Small intestine (tissue), 7 donors: ENCODE data around the gene CEP350. TPM values are rescaled to one million over a fixed set of nuclear protein-coding genes. Genes with fewer than 3 reads are reported as not detected.
"Not testable (repeated sequence)": the region's sequence is repeated elsewhere in the genome, so short reads cannot be mapped to it uniquely, and the experiment has no call there.

Source experiments
- DNase-seq, 2 donors: peaks; one replicate each; pipeline versions ENCODE4 v3.0.0 to v3.0.0-alpha.2; 2013
- FAIRE-seq: peaks from 2 replicates; lab custom pipeline; 2012; peaks lifted over from hg19 to GRCh38; lab: Jason Lieb, UNC
- H3K27ac ChIP-seq, 3 donors: one replicate each; pipeline ENCODE4 v1.5.1; 2013; ENCODE audit warnings: low read length in 2 of 3, mild to moderate bottlenecking in 2 of 3, control low read depth in 1 of 3, inconsistent platforms in 1 of 3, low read depth in 1 of 3, moderate library complexity in 1 of 3
- H3K27me3 ChIP-seq, 3 donors: one replicate each; pipeline ENCODE4 v1.6.1; 2013; ENCODE audit warnings: low read length in 3 of 3, inconsistent platforms in 1 of 3; ENCODE audit not compliant: control insufficient read depth in 3 of 3, insufficient read depth in 3 of 3
- H3K36me3 ChIP-seq, 3 donors: one replicate each; pipeline ENCODE4 v1.6.1; 2013; ENCODE audit warnings: low read length in 3 of 3, inconsistent platforms in 1 of 3, low read depth in 1 of 3, mild to moderate bottlenecking in 1 of 3, moderate library complexity in 1 of 3; ENCODE audit not compliant: control insufficient read depth in 3 of 3, insufficient read depth in 2 of 3
- H3K4me1 ChIP-seq, 3 donors: one replicate each; pipeline ENCODE4 v1.6.1; 2013; ENCODE audit warnings: low read length in 2 of 3, inconsistent platforms in 1 of 3, low read depth in 1 of 3, mild to moderate bottlenecking in 1 of 3, moderate library complexity in 1 of 3; ENCODE audit not compliant: control insufficient read depth in 3 of 3, insufficient read depth in 2 of 3
- H3K4me3 ChIP-seq, 3 donors: one replicate each; pipeline ENCODE4 v1.5.1; 2013; ENCODE audit warnings: low read length in 3 of 3, control low read depth in 1 of 3, inconsistent platforms in 1 of 3, low read depth in 1 of 3, mild to moderate bottlenecking in 1 of 3, moderate library complexity in 1 of 3
- H3K9me3 ChIP-seq, 2 donors: one replicate each; pipeline ENCODE4 v1.6.1; 2013; ENCODE audit warnings: low read depth in 1 of 2, low read length in 1 of 2; ENCODE audit not compliant: control insufficient read depth in 2 of 2, insufficient read depth in 1 of 2
- WGBS, 3 donors: extraction: QIAGEN DNeasy Blood & Tissue Kit; methylation state at CpG; one replicate each; pipeline ENCODE4 v1.1.7; 2013; 5-methylcytosine and 5-hydroxymethylcytosine counted together
- polyA plus RNA-seq, 4 donors: library from polyadenylated mRNA; stranded (reverse) in 3 of 4; unstranded in 1 of 4; fragments of 200-250 nt in 3 of 4; fragments of 120-200 nt in 1 of 4; gene quantifications; one replicate each; pipeline versions ENCODE4 v1.2.1 to v1.2.3, GENCODE V29; 2013
- donor health status: healthy with polysubstance abuse.
- donor health status: control.
- donor health status: control.
- donor health status: Bipolar disorder and iron deficiency.
- donor health status: healthy.

The CEP350 gene
- polyA plus RNA-seq, 4 donors = 5.9 to 53.2 (median 9.2) TPM

DNA sequence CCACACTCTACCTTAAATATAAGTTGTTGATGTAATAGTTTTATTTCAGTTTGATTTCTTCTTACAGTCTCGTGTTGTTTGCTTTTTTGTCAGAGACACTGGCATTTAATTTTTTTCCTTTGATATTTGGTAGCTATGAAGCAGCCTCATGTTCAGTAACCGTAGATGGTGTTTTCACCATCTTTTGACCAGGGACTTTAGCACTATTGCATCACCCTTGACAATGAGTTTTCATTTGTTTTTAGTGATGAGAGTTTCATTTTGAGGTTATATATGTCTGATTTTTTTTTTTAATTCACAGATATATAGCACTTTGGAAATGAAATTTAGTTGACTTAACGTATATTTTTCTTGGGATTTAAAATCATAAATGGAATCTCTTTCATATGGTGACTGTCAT lies 36.2 kb downstream of the CEP350 start:
- no peak for DNase-seq
- Histone ChIP-seq H3K4me3 (no peak overlapping the region), H3K27me3 (no peaks in the 10 kb centered on the region), H3K36me3 (peaks cover 0 to 24% (median 7%) of the 10 kb centered on the region in 3 donors), H3K27ac (no peak overlapping the region), H3K9me3 (no peaks in the 10 kb centered on the region), H3K4me1 (no peaks in the 10 kb centered on the region)
- no peak for FAIRE-seq
- 87 to 95% (median 93%) methylated on average over 3 of the region's 3 CpGs for WGBS, 3 donors

- FAIRE-seq (no peak), DNase-seq (no peak)
- no peak overlapping the region for H3K4me3 ChIP-seq
- no peak overlapping the region for H3K27ac ChIP-seq
- WGBS, 3 donors = 69 to 91% (median 72%) methylated on average over 1 of the region's 1 CpG
- H3K4me1 ChIP-seq = no peaks in the 10 kb centered on the region
- no peaks in the 10 kb centered on the region for H3K27me3 ChIP-seq
- H3K36me3 ChIP-seq = peaks cover 0 to 19% (median 14%) of the 10 kb centered on the region in 3 donors
- H3K9me3 ChIP-seq = no peaks in the 10 kb centered on the region
Observed at GRCh38 chr1:179995576-179995975, 41.0 kb downstream of the CEP350 start.

DNA sequence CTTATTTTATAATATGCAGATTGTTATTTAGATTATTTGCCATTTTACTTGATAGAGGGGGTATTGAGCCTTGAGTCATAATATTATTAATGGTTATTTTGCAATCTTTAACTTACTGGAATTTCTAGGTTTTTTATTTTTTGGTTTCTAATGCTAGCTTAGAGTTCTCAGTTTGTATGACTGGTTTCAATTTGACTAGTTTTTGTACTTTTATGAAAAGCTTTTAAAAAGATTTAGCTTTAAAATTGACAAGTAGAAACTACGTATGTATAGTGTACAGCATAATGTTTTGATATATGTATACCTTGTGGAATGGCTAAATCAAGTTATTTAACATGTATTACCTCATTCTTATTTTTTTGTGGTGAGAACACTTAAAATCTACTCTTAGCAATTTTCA lies 41.5 kb downstream of the CEP350 start:
- Histone ChIP-seq H3K9me3 (no peaks in the 10 kb centered on the region), H3K27me3 (no peaks in the 10 kb centered on the region), H3K36me3 (peaks cover 0 to 19% (median 12%) of the 10 kb centered on the region in 3 donors), H3K4me3 (no peak overlapping the region), H3K4me1 (no peaks in the 10 kb centered on the region), H3K27ac (no peak overlapping the region)
- DNase-seq = no peak
- 78 to 96% (median 84%) methylated on average over 1 of the region's 1 CpG for WGBS, 3 donors
- FAIRE-seq = no peak

GRCh38 chr1:180000575-180000974 lies 46.0 kb downstream of the CEP350 start:
- Histone ChIP-seq H3K4me1 (no peaks in the 10 kb centered on the region), H3K4me3 (no peak overlapping the region), H3K36me3 (peaks cover 0 to 11% (median 9%) of the 10 kb centered on the region in 3 donors), H3K27me3 (no peaks in the 10 kb centered on the region), H3K27ac (no peak overlapping the region), H3K9me3 (no peaks in the 10 kb centered on the region)
- FAIRE-seq = no peak
- no peak for DNase-seq
- WGBS, 3 donors = 90 to 95% (median 92%) methylated on average over 2 of the region's 2 CpGs

- H3K27ac ChIP-seq = no peak overlapping the region
- H3K4me3 ChIP-seq = no peak overlapping the region
- DNase-seq = no peak
- peaks cover 0 to 8% (median 6%) of the 10 kb centered on the region in 3 donors for H3K36me3 ChIP-seq
- H3K4me1 ChIP-seq = no peaks in the 10 kb centered on the region
- FAIRE-seq = no peak
- no peaks in the 10 kb centered on the region for H3K27me3 ChIP-seq
- H3K9me3 ChIP-seq = no peaks in the 10 kb centered on the region
Observed at GRCh38 chr1:180002437-180002836, 47.8 kb downstream of the CEP350 start.

GRCh38 chr1:180003026-180003695 lies 48.6 kb downstream of the CEP350 start:
- Histone ChIP-seq H3K4me1 (no peaks in the 10 kb centered on the region), H3K27ac (no peak overlapping the region), H3K27me3 (no peaks in the 10 kb centered on the region), H3K4me3 (no peak overlapping the region), H3K36me3 (peaks cover 0 to 8% (median 4%) of the 10 kb centered on the region in 3 donors), H3K9me3 (no peaks in the 10 kb centered on the region)
- FAIRE-seq (no peak), DNase-seq (no peak)
- WGBS, 3 donors = 88 to 95% (median 93%) methylated on average over 3 of the region's 3 CpGs

DNA sequence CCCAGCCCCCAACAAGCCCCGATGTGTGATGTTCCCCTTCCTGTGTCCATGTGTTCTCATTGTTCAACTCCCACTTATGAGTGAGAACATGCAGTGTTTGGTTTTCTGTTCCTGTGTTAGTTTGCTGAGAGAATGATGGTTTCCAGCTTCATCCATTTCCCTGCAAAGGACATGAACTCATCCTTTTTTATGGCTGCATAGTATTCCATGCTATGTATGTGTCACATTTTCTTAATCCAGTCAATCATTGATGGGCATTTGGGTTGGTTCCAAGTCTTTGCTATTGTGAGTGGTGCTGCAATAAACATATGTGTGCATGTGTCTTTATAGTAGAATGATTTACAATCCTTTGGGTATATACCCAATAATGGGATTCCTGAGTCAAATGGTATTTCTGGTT lies 52.2 kb downstream of the CEP350 start:
- 88 to 100% (median 98%) methylated on average over 1 of the region's 1 CpG for WGBS, 3 donors
- FAIRE-seq, H3K4me3 ChIP-seq, H3K4me1 ChIP-seq, DNase-seq, H3K27me3 ChIP-seq, H3K9me3 ChIP-seq, H3K27ac ChIP-seq: not testable (repeated sequence)
- peaks cover 0 to 11% (median 6%) of the 10 kb centered on the region in 3 donors for H3K36me3 ChIP-seq

DNA sequence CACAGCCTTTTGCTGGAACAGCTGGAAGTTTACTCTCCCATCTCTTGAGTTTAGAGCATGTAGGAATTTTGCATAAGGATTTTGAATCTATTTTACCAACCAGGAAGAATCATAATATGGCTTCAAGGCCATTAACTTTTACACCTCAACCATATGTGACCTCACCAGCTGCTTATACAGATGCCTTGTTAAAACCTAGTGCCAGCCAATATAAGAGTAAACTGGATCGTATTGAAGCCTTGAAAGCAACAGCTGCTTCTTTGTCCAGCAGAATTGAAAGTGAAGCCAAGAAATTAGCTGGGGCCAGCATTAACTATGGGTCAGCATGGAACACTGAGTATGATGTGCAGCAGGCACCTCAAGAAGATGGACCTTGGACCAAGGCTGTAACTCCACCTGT lies 65.4 kb downstream of the CEP350 start:
- Histone ChIP-seq H3K9me3 (no peaks in the 10 kb centered on the region), H3K4me3 (no peak overlapping the region), H3K27ac (no peak overlapping the region), H3K4me1 (no peaks in the 10 kb centered on the region), H3K36me3 (peaks cover 15 to 28% (median 22%) of the 10 kb centered on the region in 3 donors), H3K27me3 (no peaks in the 10 kb centered on the region)
- peak; percentile 16 to 18 for DNase-seq
- no peak for FAIRE-seq
- WGBS, 3 donors = 47 to 56% (median 55%) methylated on average over 1 of the region's 1 CpG

GRCh38 chr1:180026556-180026955 lies 71.9 kb downstream of the CEP350 start:
- H3K27me3 ChIP-seq = no peaks in the 10 kb centered on the region
- no peak for FAIRE-seq
- H3K9me3 ChIP-seq = no peaks in the 10 kb centered on the region
- no peak overlapping the region for H3K4me3 ChIP-seq
- H3K27ac ChIP-seq = no peak overlapping the region
- H3K36me3 ChIP-seq = peaks cover 6 to 21% (median 13%) of the 10 kb centered on the region in 3 donors
- DNase-seq = no peak
- H3K4me1 ChIP-seq = no peaks in the 10 kb centered on the region
- 91 to 98% (median 92%) methylated on average over 3 of the region's 3 CpGs for WGBS, 3 donors
